Smooth muscle cell (in vitro differentiated cells): ENCODE data around the gene TULP1. TPM values are rescaled to one million over a fixed set of nuclear protein-coding genes. Genes with fewer than 3 reads are reported as not detected.

Experiments
- DNase-seq: peaks from one replicate; lab custom pipeline; 2025; ENCODE audit not compliant: unreplicated experiment; lab: John Stamatoyannopoulos, UW
- H2AFZ ChIP-seq: fragments of 200-600 bp; sonication (generic); 2 replicates; pipeline ENCODE4 v1.6.0; 2016; ENCODE audit warnings: antibody characterized with exemption, low read depth, mild to moderate bottlenecking
- H3F3A ChIP-seq: fragments of 200-600 bp; sonication (generic); 2 replicates; pipeline ENCODE4 v1.6.0; 2017; ENCODE audit warnings: antibody characterized with exemption, low read depth
- H3K27ac ChIP-seq: fragments of 200-600 bp; sonication (generic); 2 replicates; pipeline ENCODE4 v1.5.1; 2016; ENCODE audit warnings: low read depth, mild to moderate bottlenecking
- H3K27me3 ChIP-seq: fragments of 200-600 bp; sonication (generic); 2 replicates; pipeline ENCODE4 v1.6.1; 2016; ENCODE audit warnings: low read depth, mild to moderate bottlenecking
- H3K36me3 ChIP-seq: fragments of 200-600 bp; sonication (generic); 2 replicates; pipeline ENCODE4 v1.5.1; 2016; ENCODE audit warnings: low read depth
- H3K4me1 ChIP-seq: fragments of 200-600 bp; sonication (generic); 2 replicates; pipeline ENCODE4 v1.5.1; 2016; ENCODE audit warnings: low read depth
- H3K4me2 ChIP-seq: fragments of 200-600 bp; sonication (generic); 2 replicates; pipeline ENCODE4 v1.6.0; 2016; ENCODE audit warnings: mild to moderate bottlenecking
- H3K4me3 ChIP-seq: fragments of 200-600 bp; sonication (generic); 2 replicates; pipeline ENCODE4 v1.5.1; 2016; ENCODE audit warnings: mild to moderate bottlenecking
- H3K79me2 ChIP-seq: fragments of 200-600 bp; sonication (generic); 2 replicates; pipeline ENCODE4 v1.6.0; 2016; ENCODE audit warnings: low read depth, mild to moderate bottlenecking
- H3K9ac ChIP-seq: fragments of 200-600 bp; sonication (generic); 2 replicates; pipeline ENCODE4 v1.6.0; 2016; ENCODE audit warnings: low read depth
- H3K9me3 ChIP-seq: fragments of 200-600 bp; sonication (generic); replicated peaks from 2 replicates; pipeline ENCODE4 v1.5.1; 2016; ENCODE audit warnings: low read depth
- H4K20me1 ChIP-seq: fragments of 200-600 bp; sonication (generic); 2 replicates; pipeline ENCODE4 v1.6.0; 2016; ENCODE audit warnings: low read depth
- WGBS: methylation state at CpG from one replicate; pipeline ENCODE4 v1.1.7; 2016; ENCODE audit warnings: low lambda C conversion rate; 5-methylcytosine and 5-hydroxymethylcytosine counted together
- polyA plus RNA-seq: library from polyadenylated mRNA; unstranded; fragments of >200 nt; fragmentation: Nextera tagmentation; extraction: Ambion mirVana; gene quantifications from 2 replicates; pipeline ENCODE4 v1.2.1, GENCODE V29; 2016
- total RNA-seq: library from RNA; depleted of rRNA; stranded (reverse); fragments of >200 nt; gene quantifications from 2 replicates; pipeline ENCODE4 v1.2.3, GENCODE V29; 2014
- TF ChIP-seq, protein P1 (sequence below): fragments of 200-600 bp; sonication (generic); IDR thresholded peaks from 2 replicates; pipeline ENCODE4 v1.5.1; 2017; ENCODE audit warnings: borderline replicate concordance, mild to moderate bottlenecking, antibody characterized with exemption; ENCODE audit not compliant: insufficient read depth, poor library complexity, severe bottlenecking

TULP1 gene
- total and polyA plus RNA-seq, 2 experiments from 2014 or later = 0.26 to 0.31 TPM

DNA sequence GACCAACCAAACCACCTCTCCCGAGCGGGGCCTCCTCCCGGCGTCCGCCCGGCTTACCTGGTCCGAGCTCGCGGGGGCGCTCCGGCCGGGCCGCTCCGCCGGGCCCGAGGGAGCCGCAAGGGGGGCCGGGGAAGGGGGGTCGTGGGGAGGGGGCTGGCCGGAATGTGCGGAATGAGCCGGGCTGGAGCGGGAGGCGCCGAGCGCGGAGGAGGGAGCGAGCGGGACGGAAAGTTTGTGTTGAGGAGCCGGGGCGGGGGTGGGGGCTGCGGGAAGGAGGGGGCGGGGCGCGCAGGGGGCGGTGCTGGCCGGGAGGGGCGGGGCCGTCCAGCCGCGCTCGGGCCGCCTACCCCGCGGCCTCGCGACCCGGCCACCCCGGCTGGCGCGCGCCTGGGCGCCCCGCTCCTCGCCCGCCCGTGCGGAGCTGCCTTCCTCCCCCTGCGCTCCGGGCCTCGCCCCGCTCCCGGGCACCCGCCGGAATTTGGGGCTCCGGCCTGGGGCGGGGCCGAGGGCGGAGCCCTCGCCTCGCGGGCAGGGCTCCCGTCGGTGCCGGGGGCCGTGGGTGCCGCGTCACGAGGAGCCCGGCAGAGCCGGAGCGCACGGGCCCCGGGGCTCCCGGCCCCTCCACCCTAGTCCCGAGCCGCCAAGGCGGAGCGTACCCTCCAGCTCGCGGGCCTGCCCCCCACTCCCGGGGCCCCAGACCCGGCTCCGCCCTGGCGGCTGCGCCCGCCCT lies 15.7 kb downstream of the TULP1 start, which contains the start of gene TEAD3:
Gene TEAD3, minus strand, starts transcription at position 239 of the 730 bp plus-strand sequence.
- no peaks in the 10 kb centered on the region for H3K27me3 ChIP-seq
- H3K36me3 ChIP-seq = no peaks in the 10 kb centered on the region
- H3K79me2 ChIP-seq = peaks cover 60% of the 10 kb centered on the region
- H3K4me1 ChIP-seq = peaks cover 44% of the 10 kb centered on the region
- H3K9ac ChIP-seq = peak within 1 kb of the TSS; percentile 97
- peak; percentile 77 for DNase-seq
- peaks cover 23% of the 10 kb centered on the region for H3F3A ChIP-seq
- peak within 1 kb of the TSS; percentile 67 for H2AFZ ChIP-seq
- TF ChIP-seq, protein P1, sequence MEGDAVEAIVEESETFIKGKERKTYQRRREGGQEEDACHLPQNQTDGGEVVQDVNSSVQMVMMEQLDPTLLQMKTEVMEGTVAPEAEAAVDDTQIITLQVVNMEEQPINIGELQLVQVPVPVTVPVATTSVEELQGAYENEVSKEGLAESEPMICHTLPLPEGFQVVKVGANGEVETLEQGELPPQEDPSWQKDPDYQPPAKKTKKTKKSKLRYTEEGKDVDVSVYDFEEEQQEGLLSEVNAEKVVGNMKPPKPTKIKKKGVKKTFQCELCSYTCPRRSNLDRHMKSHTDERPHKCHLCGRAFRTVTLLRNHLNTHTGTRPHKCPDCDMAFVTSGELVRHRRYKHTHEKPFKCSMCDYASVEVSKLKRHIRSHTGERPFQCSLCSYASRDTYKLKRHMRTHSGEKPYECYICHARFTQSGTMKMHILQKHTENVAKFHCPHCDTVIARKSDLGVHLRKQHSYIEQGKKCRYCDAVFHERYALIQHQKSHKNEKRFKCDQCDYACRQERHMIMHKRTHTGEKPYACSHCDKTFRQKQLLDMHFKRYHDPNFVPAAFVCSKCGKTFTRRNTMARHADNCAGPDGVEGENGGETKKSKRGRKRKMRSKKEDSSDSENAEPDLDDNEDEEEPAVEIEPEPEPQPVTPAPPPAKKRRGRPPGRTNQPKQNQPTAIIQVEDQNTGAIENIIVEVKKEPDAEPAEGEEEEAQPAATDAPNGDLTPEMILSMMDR = peak; percentile 5
- H3K4me2 ChIP-seq = peak within 1 kb of the TSS; percentile 99
- peaks cover 41% of the 10 kb centered on the region for H4K20me1 ChIP-seq
- H3K27ac ChIP-seq = peak within 1 kb of the TSS; percentile 100
- H3K4me3 ChIP-seq = peak within 1 kb of the TSS; percentile 99
- H3K9me3 ChIP-seq = no peaks in the 10 kb centered on the region
- WGBS = 0% methylated on average over 22 of the region's 98 CpGs

DNA sequence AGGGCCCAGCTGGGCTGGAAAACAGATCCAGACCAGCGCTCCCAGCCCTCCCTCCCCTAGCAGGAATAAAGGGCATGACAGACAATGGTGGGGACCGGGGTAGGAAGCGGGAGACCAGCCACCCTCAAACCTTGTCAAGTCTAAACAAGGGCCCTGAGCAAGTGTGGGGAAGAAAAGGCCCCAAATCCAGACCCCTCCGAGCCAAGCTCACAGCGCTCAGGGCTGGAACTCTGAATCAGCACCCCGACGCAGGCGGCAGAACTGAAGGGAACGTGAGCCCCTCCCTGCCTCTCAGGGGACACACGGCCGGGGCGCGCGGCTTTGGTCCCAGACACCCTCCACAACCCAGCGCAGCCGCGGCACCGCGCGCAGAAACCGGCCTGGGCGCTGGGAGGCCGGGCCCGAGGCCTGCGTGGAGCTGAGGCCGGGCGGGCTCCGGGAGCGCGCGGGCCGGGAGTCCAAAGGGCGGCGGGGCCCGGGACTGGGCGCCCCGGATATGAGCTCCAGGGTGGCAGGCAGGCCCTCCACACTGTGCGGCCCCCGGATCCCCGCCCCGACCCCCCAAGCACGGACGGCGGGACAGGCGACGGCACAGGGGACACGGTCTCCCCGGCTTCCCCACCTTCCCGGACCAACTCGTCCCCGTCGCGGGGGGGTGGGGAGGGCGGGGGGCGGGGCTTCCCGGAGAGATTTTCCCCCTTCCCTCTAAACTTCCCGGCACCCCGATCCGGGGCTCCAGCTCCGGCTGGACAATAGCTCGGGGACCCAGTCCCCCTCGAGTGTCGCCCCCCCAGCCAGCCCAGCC lies 16.5 kb downstream of the TULP1 start:
- Histone ChIP-seq H3K9me3 (no peaks in the 10 kb centered on the region), H3K79me2 (peaks cover 68% of the 10 kb centered on the region), H3K4me1 (peaks cover 51% of the 10 kb centered on the region), H3K27ac (peak overlapping the region; percentile 94), H3K36me3 (no peaks in the 10 kb centered on the region), H3K4me2 (peak overlapping the region; percentile 99), H2AFZ (peak overlapping the region; percentile 62), H3F3A (peaks cover 23% of the 10 kb centered on the region), H3K27me3 (no peaks in the 10 kb centered on the region), H4K20me1 (peaks cover 48% of the 10 kb centered on the region), H3K4me3 (peak overlapping the region; percentile 99), H3K9ac (peak overlapping the region; percentile 95)
- WGBS = 1% methylated on average over 29 of the region's 63 CpGs
- peak; percentile 77 for DNase-seq
- TF ChIP-seq, protein P1 = peak; percentile 11

DNA sequence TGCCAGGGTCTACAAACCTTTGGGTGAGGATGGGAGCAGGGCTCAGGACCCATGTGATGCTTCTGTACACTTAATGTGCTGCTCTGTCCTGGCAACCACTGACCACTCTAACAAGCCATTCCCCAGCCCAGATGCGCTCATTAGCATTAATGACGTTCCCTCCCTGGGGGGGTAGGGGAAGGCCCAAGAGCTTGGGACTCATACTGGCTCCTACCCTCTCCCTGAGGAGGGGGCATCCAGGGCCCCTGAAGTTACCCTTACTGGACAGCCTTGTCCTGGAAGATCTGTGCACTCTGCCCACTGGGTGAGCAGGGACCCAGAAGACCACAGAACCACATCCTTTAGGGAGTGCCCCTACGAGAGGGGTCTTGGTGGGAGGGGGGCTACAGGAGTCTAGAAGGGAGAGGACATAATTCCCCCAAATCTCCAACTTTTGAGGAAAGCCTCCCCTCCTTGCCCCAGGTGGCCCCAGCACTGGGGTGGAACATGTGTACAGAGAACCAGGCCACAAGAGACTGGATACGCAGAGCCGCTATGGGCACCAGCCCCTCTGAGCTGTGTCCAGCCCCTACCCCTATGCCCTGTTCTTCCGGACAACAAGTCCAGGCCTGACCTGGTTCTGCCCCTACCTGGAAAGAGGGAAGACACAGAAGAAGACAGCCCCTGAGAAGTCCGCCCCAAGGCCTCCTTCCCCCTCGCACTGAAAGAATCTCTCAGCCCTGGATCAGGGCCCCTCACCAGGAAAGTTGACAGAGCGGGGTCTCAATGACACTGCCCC lies 17.2 kb downstream of the TULP1 start:
- Histone ChIP-seq H3K27me3 (no peaks in the 10 kb centered on the region), H3K27ac (peak overlapping the region; percentile 94), H4K20me1 (peaks cover 56% of the 10 kb centered on the region), H3F3A (peaks cover 20% of the 10 kb centered on the region), H3K9ac (peak overlapping the region; percentile 95), H3K79me2 (peaks cover 72% of the 10 kb centered on the region), H3K9me3 (no peaks in the 10 kb centered on the region), H2AFZ (no peak overlapping the region), H3K4me2 (peak overlapping the region; percentile 99), H3K4me3 (peak overlapping the region; percentile 99), H3K36me3 (no peaks in the 10 kb centered on the region), H3K4me1 (peaks cover 59% of the 10 kb centered on the region)
- WGBS = 29% methylated on average over 9 of the region's 9 CpGs
- TF ChIP-seq, protein P1 = no peak
- no peak for DNase-seq
